ENCODE measurements around the gene SHE.

- TF ChIP-seq CEBPB (IDR thresholded peaks at IDR 0.05; ENCODE audit: low read depth, low read length) (no peak), CHD7 (IDR thresholded peaks at IDR 0.05; ENCODE audit: insufficient replicate concordance, low read length) (no peak), POLR2A (IDR thresholded peaks at IDR 0.05; ENCODE audit: control extremely low read depth in 1 of 2, low read depth in 2 of 2, low read length in 2 of 2) (no peak), CTCF (IDR thresholded peaks at IDR 0.05; ENCODE audit: control extremely low read depth in 1 of 3, insufficient read depth in 1 of 3, low read depth in 1 of 3, low read length in 3 of 3) (no peak), SUZ12 (IDR thresholded peaks at IDR 0.05; ENCODE audit: low read length) (no peak), CREB1 (IDR thresholded peaks at IDR 0.05) (no peak), EZH2 (IDR thresholded peaks at IDR 0.05; ENCODE audit: low read depth, low read length, severe bottlenecking) (no peak), YY1 (IDR thresholded peaks at IDR 0.05; ENCODE audit: low read depth, low read length) (no peak), EP300 (IDR thresholded peaks at IDR 0.05; ENCODE audit: borderline replicate concordance in 1 of 2, low read depth in 2 of 2, low read length in 2 of 2) (no peak), SAP30 (IDR thresholded peaks at IDR 0.05; ENCODE audit: insufficient read depth, insufficient replicate concordance, low read length) (no peak)
Observed at GRCh38 chr1:154476791-154477190, 25.4 kb downstream of the SHE start.

All from H1 (cell line).